Stimulated activated CD4-positive, alpha-beta T cell treated with anti-CD3 and anti-CD28 coated beads, TNF-alpha, amount 100 ng/mL, for 48 hours (primary cell): ENCODE data around the gene DNAH6.

Source experiments
- DNase-seq, 3 donors: peaks; one replicate each; pipeline ENCODE4 v3.0.0-alpha.2; 2020; ENCODE audit warnings: low read depth in 3 of 3

The DNAH6 gene

DNA sequence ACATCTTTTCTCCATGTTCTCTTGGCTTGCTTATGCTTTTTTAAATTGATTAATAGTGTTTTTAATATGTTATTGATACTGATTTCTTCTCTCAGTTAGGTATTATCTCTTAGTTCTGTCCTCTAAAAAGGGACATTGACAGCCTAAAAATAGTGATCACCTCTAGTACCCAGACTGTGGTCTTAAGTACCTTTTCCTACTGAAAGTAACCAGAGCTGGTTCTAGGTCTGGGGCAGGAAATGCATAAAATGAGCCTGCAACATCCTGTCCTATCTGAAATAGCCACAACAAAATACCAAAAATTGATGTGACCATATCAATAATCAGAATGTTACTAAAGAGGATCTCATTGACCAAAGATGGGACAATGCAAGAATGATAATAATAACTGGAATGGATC, 113.3 kb downstream of the DNAH6 start:
- no peak for DNase-seq

DNA sequence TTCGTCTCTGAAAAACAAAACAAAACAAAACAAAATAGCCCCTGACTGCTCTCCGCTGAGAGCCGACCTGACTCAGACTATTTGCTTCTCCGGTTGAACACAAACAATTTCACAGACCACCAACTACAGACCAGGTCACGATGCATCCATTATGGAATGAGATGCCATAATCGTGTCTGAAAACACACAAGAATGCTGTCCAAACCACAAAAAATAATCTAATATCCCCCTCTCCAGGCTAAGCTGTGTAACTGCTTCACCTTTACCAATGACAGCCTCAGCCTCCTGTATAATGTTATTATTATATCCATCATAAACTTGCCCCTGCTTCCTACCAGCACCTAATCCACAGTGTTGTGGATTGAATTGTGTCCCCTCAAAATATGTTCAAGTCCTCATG, 114.7 kb downstream of the DNAH6 start:
- DNase-seq: no peak

DNA sequence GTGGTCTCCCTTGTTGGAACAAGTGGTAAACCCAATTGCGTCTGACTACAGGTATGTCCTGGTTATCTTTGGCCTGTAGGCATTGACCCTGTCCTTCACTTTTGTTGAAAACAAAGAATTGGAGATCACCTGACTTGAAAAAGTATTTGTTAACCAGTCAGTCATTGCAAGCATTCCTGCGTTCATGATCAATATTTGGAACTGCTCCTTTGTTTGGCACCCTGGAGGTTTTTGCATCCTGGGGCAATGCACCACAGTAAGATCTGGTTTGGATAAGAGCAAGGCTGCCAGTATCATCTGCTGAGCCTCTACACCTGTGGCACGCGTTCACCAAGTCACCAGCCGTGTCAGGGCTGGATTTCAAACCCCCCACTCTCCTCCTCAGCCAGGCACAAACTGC, 115.7 kb downstream of the DNAH6 start:
- DNase-seq: no peak

DNA sequence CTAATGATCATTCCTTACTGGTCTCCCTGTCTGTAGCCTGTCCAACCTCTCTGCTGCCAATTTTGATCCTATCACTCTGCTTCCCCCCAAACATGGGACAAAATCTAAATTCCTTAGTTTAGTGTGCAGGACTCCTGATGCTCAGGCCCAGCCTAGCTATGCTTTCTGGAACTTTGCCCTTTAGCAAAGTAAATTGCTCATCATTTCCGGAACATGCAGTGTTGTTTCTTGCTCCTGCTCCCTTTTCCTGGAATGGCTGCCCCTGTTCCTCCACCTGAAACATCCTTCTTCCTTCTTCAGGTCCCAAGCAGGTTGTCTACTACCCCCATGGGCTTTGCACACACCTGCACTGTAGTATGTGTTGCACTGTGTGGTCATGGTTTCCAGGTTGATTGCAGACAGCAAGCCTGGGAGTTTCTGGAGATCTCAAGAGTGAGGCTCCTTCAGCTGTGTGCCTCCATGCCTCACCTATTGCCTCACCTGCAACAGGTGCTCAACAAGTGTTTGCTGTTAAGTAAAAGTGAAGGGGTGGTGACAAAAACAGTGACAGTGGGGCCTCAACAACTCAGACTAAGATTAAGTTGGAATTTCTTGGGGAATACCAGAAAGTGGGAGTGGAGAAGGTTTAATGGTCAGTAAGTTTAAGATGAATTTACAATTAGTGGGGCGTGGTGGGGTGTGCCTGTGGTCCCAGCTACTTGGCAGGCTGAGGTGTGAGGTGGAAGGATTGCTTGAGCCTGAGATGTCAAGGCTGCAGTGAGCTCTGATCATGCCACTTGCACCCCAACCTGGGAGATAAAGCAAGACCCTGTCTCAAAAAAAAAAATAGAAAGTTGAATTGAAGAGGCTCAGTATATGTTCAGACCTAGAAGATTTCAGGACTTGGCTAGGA, 120.0 kb downstream of the DNAH6 start:
- no peak for DNase-seq

DNA sequence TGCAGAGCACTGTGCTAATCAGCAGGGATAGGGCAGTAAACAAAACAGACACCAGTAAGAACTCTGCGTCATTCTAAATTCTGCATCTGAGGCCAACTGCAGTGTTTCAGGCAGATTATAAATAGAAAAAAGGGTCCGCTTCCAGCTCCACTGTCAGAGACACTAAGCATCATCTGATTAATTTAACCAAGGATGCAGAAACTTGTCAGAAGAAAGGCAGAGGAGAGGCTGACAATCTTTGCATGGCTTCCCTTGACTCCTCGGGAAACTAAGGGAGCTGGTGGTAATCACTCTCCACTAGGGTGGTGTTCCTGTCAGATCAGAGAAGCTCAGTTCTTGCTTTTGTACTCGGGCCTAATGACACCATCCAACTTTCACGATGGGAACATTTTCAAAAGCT, 123.5 kb downstream of the DNAH6 start:
- DNase-seq: no peak

DNA sequence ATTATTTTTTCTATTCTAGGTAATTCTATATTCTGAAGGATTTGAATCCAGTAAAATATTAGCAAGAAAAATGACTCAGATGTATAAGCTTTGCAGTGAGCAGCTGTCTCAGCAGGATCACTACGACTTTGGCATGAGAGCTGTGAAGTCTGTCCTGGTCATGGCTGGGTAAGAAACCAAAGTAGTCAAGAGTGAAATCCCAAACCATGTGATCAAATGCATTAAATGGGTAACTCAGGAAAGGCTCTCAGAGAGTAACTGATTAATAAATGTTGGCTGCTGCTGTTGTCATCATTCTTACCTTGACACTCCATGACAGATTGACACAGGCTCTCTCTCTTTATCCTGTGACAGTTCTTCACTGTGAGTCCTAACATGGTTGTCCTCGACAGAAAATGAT, 124.1 kb downstream of the DNAH6 start:
- no peak for DNase-seq

DNA sequence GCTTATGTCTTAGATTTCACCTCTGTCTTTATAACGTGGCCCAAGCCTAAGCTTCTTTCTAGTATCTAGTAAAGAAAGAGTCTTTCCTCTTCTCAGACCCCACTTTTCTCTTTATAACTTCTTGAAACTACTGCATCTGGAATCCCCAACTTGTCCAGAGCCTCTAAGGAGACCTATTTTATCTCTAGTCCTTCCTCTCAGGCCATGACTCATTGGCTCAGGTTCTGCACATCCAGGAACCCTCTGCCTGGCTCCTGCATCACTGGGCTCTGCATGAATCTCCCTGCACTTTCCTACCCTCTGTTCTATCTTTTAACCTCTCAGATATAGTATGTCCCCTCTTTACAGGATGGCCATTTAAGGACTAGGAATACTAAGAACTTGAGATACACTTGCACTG, 124.7 kb downstream of the DNAH6 start:
- no peak for DNase-seq

DNA sequence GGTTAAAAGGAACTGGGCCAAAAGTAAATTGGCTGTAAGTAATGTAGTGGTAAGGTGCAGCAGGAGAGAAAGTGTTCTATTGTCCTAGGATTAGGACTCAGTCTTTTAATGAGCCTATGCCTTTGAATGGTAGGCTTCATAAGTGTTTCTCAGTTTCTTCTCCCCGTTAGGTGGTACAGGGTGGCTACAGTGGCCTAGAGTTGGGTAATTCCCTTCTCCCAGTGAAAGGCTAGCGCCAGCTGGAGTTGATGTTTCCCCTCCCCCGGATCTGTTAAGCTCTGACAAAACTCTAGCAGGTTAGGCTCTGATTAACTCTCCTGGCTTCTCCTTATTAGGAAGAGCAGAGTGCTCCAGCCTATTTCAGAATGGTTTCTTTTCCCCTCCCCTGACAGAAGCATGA, 127.7 kb downstream of the DNAH6 start:
- DNase-seq: no peak

DNA sequence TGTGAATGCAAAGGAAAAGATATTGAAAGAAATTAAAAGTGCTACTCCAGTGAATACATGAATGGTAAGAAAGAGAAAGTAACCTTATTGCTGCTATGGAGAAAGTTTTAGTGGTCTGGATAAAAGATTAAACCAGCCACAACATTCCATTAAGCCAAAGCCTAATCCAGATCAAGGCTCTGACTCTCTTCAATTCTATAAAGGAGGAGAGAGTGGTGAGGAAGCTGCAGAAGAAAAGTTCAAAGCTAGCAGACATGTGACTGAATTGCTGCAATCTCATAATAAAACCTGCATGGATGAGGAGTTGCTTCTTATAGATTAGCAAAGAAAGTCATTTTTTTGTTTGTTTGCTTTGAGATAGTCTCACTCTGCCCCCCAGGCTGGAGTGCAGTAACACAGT, 130.2 kb downstream of the DNAH6 start:
- no peak for DNase-seq

DNA sequence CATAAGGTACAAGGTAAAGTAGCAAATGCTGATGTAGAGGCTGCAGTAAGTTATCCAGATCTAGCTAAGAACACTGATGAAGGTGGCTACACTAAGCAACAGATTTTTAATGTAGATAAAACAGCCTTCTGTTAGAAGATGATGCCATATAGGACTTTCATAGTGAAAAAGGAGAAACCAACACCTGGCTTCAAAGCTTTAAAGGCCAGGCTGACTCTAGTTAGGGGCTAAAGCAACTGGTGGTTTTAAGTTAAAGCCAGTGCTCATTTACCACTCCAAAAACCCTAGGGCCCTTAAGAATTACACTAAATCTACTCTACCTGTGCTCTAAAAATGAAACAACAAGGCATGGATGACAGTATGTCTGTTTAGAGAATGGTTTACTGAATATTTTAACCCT, 131.0 kb downstream of the DNAH6 start:
- DNase-seq: no peak

DNA sequence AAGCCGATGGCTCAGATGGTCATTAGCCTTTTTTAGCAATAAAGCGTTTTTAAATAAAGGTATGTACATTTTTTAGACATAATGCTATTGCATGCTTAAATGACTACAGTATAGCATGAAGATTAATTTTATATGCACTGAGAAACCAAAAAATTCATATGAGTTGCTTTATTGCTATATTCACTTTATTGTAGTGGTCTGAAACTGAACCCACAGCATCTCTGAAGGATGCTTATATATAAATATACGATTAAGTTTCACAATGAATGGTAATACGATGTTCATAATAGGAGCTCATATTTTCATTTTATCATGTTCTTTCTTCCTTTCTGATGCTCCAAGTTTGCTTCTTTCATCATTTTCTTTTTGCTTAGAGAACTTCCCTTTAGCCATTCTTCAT, 132.8 kb downstream of the DNAH6 start:
- DNase-seq: no peak

DNA sequence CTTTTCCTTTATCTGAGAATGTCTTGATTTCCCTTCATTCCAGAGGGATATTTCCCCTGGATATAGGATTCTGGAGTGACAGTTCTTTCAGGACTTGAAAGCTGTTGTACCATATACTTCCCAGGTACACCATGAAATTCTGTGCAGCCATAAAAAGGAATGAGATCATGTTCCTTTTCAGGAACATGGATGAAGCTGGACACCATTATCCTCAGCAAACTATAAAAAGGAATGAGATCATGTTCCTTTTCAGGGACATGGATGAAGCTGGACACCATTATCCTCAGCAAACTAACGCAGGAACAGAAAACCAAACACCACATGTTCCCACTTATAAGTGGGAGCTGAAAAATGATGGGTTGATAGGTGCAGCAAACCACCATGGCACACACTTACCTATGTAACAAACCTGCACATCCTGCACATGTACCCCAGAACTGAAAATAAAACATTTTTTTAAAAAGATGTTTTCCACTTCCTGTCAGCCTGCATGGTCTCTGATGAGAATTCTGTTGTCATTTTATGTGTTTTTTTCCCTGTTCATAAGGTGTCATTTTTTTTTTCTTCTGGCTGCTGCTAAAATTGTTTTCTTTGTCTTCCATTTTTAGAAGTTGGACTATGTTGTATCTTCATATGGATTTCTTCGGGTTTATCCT, 133.3 kb downstream of the DNAH6 start:
- no peak for DNase-seq

DNA sequence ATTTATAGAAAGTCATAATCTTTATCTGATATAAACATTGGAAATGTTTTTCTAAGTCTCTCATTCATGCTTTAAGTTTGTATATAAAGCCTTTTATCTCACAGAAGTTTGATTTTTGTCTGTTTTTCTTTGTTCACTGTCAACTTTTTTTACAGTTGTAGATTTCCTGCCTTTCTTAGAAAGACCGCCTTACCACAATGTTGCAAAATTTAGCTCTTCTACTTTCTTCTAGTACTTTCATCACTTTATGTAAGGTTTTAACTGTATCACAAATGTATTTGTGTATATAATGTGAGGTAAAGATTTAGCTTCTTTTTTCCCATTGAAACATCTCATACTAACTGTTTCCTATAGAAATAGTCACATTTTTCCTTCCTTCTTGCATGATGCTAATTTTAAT, 136.1 kb downstream of the DNAH6 start:
- no peak for DNase-seq

DNA sequence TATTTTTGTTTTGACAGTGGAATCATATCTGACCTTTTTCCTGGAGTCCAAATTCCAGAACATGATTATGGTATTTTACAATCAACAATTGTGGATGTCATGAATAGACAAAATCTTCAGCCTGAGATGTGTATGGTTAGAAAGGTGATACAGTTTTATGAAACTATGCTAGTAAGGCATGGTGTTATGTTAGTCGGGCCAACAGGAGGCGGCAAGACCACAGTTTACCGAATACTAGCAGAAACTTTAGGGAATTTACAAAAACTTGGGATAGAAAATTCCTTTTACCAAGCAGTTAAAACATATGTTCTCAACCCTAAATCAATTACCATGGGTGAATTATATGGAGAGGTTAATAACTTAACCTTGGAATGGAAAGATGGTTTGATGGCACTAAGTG, 137.0 kb downstream of the DNAH6 start:
- no peak for DNase-seq

DNA sequence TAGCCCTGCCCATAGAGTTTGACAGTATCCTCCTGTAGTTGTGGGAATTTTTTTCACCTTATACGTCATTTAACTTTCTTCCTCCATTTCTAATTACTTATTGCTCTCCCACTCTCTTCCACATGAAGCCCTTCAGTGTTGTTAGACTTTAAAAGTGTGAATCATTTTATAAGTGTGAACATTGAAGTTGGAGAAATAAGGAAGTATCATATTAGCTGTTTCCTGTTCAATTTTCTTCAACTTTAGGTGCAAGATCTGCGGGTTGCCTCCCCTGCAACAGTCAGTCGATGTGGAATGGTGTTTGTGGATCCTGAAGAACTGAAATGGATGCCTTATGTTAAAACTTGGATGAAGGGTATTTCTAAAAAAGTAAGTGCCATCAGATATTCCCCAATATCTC, 138.1 kb downstream of the DNAH6 start:
- DNase-seq: no peak

DNA sequence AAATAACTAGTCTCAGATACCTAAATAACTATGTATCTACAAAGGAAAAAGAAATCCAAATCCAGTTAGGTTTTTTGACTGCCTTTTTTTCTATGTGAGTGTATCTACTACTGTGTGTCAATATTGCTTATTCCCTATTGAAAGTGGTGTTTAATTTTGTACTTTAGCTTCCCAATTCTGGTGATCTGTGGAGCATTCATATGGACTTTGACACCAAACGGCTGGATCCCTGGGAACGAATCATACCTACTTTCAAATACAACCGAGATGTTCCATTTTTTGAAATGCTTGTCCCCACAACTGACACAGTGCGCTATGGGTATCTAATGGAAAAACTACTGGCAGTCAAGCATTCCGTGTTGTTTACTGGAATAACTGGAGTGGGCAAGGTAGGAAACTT, 152.8 kb downstream of the DNAH6 start:
- DNase-seq: no peak

DNA sequence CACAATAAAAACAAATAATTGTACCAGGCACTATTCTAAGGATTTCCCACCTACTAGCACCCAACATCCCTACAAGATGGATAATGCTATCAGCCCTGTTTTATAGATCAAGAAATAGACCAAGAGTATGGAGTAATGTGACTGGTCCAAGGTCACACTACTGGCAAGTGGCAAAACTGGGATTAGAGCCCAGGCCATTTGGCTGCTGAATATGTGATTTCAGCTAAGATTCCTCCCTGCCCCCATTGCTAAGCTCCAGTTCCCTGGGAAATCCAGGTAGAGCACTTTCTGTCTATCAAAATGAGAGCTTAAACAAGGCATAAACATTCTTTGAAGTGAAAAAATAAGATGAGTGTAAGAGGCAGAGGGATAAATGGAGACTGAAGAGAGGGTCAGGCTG, 157.8 kb downstream of the DNAH6 start:
- DNase-seq: no peak

DNA sequence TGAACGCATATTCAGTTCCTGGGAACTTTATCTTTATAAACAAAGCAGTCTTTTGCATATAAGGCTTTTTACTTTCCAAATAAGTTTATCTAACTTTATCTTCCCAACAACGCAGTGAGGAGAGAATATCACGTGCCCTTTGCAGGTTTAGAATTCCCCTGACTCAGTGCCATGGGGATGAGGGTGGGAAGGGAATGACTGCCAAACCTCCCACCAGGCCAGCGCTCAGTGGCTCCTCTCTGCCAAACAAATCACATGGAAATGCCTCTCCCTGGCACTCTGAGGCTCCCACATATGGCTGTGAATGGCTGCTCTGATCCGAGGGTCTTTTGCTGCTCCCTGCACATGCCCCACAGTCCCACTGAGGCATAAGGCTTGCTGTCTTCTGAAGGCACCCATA, 158.3 kb downstream of the DNAH6 start:
- DNase-seq: no peak

DNA sequence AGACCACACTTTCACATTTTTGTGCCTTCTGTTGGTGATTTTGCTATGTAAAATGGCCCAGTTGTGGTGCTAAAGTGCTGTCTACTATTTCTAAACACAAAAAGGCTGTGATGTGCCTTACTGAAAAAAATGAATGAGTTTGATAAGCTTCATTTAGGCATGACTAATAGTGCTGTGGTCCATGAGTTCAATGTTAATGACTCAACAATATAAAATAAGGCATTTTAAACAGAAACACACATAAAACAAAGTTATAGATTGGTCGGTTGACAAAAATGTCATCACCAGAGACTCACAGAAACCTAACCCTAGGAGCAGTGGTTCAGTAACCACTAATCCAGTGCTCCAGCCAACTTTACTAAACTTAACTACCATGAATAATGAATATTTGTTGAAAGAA, 160.0 kb downstream of the DNAH6 start:
- DNase-seq: no peak

DNA sequence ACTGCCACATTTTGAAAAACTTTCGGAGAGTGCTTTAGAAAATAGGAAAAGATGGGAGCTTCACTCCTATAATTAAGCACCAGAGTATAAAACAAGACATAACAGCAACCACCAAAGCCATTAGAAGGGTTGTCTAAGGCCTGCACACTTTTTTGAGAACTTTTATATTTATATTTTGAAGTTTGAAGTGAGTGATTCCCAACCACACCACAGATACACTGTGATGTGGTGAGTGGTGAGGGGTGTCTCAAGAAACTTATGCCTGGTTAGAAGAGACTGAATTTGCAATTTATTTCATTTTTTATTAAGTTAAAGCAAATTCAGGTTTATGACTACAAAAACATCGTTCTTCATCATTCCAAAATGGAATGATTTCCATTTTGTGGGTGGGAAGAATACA, 161.9 kb downstream of the DNAH6 start:
- no peak for DNase-seq

DNA sequence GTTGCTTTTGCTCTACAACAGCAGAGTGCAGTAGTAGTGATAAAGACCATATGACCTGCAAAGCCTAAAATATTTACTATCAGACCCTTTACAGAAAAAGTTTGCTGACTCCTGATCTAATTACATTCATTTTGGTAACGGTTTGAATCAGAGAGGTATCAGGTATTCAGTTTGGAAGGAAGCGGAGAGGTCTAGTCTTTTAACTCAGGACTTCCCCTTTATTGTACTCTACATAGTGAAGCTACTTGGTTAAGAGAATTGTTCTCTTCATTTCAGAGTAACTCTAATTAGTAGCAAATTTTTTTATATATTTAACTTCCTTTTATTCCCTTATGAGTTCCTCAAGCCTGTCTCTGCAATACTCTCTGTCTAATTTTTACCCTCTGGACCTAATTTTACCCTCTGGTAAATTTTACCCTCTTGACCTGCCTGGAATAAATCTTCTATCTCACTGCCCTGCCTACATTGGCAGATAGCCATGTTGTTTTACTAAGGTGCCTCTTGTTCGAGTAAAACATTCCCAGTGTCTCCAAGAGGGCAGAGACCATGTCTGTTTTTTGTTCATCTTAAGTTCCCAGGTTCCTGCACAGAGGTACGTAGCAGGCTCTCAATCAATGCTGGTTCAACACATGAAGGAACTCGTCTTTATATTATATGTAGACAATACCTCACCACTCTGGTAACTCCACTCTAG, 170.6 kb downstream of the DNAH6 start:
- no peak for DNase-seq

DNA sequence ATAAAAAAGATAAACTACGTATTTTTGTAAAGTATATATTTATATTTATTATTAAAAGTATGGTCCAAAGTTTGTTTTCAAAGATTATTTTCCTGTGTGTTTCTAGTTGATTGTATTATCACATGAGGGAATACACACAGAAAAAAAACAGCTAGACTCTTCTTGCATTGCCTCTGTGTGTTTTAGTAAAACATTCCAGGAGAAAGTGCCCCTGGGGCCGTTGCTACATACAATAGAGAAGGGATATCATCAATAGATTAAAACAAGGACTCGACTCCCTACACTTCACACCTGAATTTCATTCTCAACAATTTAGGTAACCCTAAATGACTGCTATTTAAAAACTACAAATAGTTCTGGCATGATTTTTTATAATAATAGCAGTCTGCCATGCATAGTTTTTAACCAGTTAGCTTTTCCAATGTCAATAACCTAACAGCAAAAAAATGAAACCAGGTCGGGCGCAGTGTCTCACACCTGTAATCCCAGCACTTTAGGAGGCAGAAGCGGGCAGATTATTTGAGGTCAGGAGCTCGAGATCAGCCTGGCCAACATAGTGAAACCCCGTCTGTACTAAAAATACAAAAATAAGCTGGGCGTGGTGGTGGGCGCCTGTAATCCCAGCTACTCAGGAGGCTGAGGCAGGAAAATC, 171.3 kb downstream of the DNAH6 start:
- no peak for DNase-seq
